OCI-LY7 (cell line): ENCODE results near the gene CHST3.

Experiments
- CTCF ChIP-seq: fragments of 200-600 bp; sonication (generic); conservative IDR thresholded peaks from 2 replicates; pipeline ENCODE4 v1.5.1; 2014; ENCODE audit warnings: mild to moderate bottlenecking, antibody characterized with exemption, low read length, moderate library complexity, mixed read lengths
- EZH2phosphoT487 ChIP-seq: fragments of 200-600 bp; sonication (generic); IDR thresholded peaks from 2 replicates; pipeline ENCODE4 v1.6.1; 2018; ENCODE audit warnings: low read depth, borderline replicate concordance, mild to moderate bottlenecking, mixed run types, antibody characterized with exemption, low read length, moderate library complexity, mixed read lengths

- TF ChIP-seq CTCF = no peak
- no peak for TF ChIP-seq EZH2phosphoT487
Measured at GRCh38 chr10:72020914-72021809, 57.0 kb downstream of the CHST3 start.
